Upper lobe of left lung (tissue), 4 donors: ENCODE measurements around the gene SPATA31D1.

ENCODE experiments used
- CTCF ChIP-seq, 6 experiments: fragments of 450-650 bp in 4 of 6; fragments of 200-600 bp in 2 of 6; sonication (generic) in 2 of 6; IDR thresholded peaks; one replicate each; pipeline ENCODE4 v1.5.1; 2016 to 2019; ENCODE audit warnings: antibody characterized with exemption in 6 of 6
- POLR2AphosphoS5 ChIP-seq, 2 donors: sonication (generic); formaldehyde crosslinking; IDR thresholded peaks; one replicate each; pipeline ENCODE4 v1.5.1; 2017; ENCODE audit warnings: antibody characterized with exemption in 2 of 2

GRCh38 chr9:81955625-81956024 lies 32.9 kb upstream of the SPATA31D1 start:
- TF ChIP-seq CTCF (IDR thresholded peaks at IDR 0.05) (no peak), POLR2AphosphoS5 (IDR thresholded peaks at IDR 0.05) (no peak)
